GM12878 (cell line): ENCODE results near the gene FGFR2.

Experiments
- FOXK2 ChIP-seq: fragments of 450-650 bp; IDR thresholded peaks from 2 replicates; pipeline ENCODE4 v1.6.1; 2017; ENCODE audit warnings: mild to moderate bottlenecking, moderate library complexity
- FOXM1 ChIP-seq: IDR thresholded peaks from 2 replicates; pipeline ENCODE4 v1.6.1; 2012; ENCODE audit warnings: low read depth, mild to moderate bottlenecking, inconsistent platforms, low read length, moderate library complexity
- KDM1A ChIP-seq: fragments of 200-600 bp; sonication (generic); IDR thresholded peaks from 2 replicates; pipeline ENCODE4 v1.6.1; 2016; ENCODE audit warnings: borderline replicate concordance
- SP1 ChIP-seq: IDR thresholded peaks from one replicate; pipeline ENCODE4 v1.6.1; 2011; ENCODE audit warnings: low read depth, low read length
- STAT3 ChIP-seq: IDR thresholded peaks from 2 replicates; pipeline ENCODE4 v1.6.1; 2011; ENCODE audit warnings: low read depth, low read length, improper control_type of control experiment

DNA sequence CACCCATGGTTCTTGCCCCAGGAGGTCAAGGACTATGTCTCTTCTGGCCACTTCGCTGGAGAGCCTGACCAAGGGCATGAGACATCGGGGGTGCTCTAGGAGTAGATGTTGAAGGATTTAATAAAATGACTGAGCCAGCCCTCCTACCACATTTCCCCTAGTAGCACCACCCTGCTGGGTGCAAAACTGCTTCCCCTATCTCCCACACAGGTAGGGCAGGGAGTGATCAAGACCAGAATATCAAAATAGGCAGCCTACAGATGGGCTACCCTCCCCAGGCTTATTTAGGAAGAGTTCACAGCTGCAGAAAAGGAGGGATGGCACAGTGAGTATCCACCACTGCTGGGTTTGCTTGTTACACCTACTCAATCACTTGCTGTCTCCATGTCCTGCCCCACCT lies 103.9 kb downstream of the FGFR2 start:
- TF ChIP-seq STAT3 (no peak), FOXM1 (no peak), SP1 (no peak), KDM1A (no peak), FOXK2 (no peak)
